Lung (tissue), 12 donors: Measurements from ENCODE around the gene MAP4K1. TPM values are rescaled to one million over a fixed set of nuclear protein-coding genes. Genes with fewer than 3 reads are reported as not detected.
A peak's percentile ranks its signal among the peaks of the same experiment; 100 is the strongest.

Experiments used
- ATAC-seq: fragments of 200-7000 bp; cut with Tn5 transposase; one replicate; pipeline ENCODE4 v1.9.1; 2020; ENCODE audit warnings: moderate number of reproducible peaks; ENCODE audit not compliant: insufficient read depth, low FRiP score
- DNase-seq, 3 donors: peaks; one replicate each; pipeline ENCODE4 v3.0.0-alpha.2; 2013 to 2017
- H3K27ac ChIP-seq, 2 donors: one replicate each; pipeline ENCODE4 v1.5.1; 2013; ENCODE audit warnings: mild to moderate bottlenecking in 2 of 2, moderate library complexity in 2 of 2, control low read depth in 1 of 2, inconsistent platforms in 1 of 2, low read depth in 1 of 2, low read length in 1 of 2
- H3K27me3 ChIP-seq, 3 donors: one replicate each; pipeline ENCODE4 v1.5.1; 2013; ENCODE audit warnings: low read length in 2 of 3; ENCODE audit not compliant: control insufficient read depth in 3 of 3, insufficient read depth in 3 of 3
- H3K36me3 ChIP-seq, 4 donors: one replicate each; pipeline ENCODE4 v1.5.1; 2013; ENCODE audit warnings: low read length in 4 of 4, mild to moderate bottlenecking in 1 of 4, moderate library complexity in 1 of 4; ENCODE audit not compliant: control insufficient read depth in 4 of 4, insufficient read depth in 4 of 4
- H3K4me1 ChIP-seq, 5 donors: one replicate each; pipeline ENCODE4 v1.5.1; 2013; ENCODE audit warnings: low read length in 5 of 5, mild to moderate bottlenecking in 2 of 5, moderate library complexity in 1 of 5; ENCODE audit not compliant: control insufficient read depth in 5 of 5, insufficient read depth in 5 of 5
- H3K4me3 ChIP-seq: one replicate; pipeline ENCODE4 v1.5.1; 2013; ENCODE audit warnings: mild to moderate bottlenecking, control low read depth, moderate library complexity
- H3K9ac ChIP-seq, 2 donors: one replicate each; pipeline ENCODE4 v1.5.1; 2013; ENCODE audit warnings: low read length in 2 of 2, control low read depth in 1 of 2; ENCODE audit not compliant: insufficient read depth in 1 of 2
- H3K9me3 ChIP-seq, 4 donors: one replicate each; pipeline ENCODE4 v1.5.1; 2013; ENCODE audit warnings: low read length in 3 of 4, mild to moderate bottlenecking in 1 of 4, moderate library complexity in 1 of 4; ENCODE audit not compliant: control insufficient read depth in 4 of 4, insufficient read depth in 3 of 4
- WGBS, 2 donors: extraction: QIAGEN DNeasy Blood & Tissue Kit; methylation state at CpG; one replicate each; pipeline ENCODE4 v1.1.7; 2013; 5-methylcytosine and 5-hydroxymethylcytosine counted together
- polyA plus RNA-seq, 2 donors: library from polyadenylated mRNA; stranded (reverse); fragments of 200-250 nt; gene quantifications; one replicate each; pipeline ENCODE4 v1.2.1, GENCODE V29; 2013
- total RNA-seq, 2 donors: library from RNA; depleted of rRNA in 1 of 2; stranded (reverse); fragments of >200 nt in 1 of 2; gene quantifications; one replicate each; pipeline ENCODE4 v1.2.1, GENCODE V29; 2014 to 2021
- TF ChIP-seq, protein P1 (sequence below): IDR thresholded peaks from 2 replicates; pipeline ENCODE4 v1.5.1; 2012; ENCODE audit warnings: mild to moderate bottlenecking; ENCODE audit errors: control extremely low read depth, extremely low read depth
- donor health status: control.
- donor health status: control.
- donor health status: Bipolar disorder and iron deficiency.
- donor health status: healthy.
- donor health status: DM: yes; HTN: yes; CAD: no.

The MAP4K1 gene
- total and polyA plus RNA-seq, 4 donors, result 4.0 to 13.1 (median 8.4) TPM

DNA sequence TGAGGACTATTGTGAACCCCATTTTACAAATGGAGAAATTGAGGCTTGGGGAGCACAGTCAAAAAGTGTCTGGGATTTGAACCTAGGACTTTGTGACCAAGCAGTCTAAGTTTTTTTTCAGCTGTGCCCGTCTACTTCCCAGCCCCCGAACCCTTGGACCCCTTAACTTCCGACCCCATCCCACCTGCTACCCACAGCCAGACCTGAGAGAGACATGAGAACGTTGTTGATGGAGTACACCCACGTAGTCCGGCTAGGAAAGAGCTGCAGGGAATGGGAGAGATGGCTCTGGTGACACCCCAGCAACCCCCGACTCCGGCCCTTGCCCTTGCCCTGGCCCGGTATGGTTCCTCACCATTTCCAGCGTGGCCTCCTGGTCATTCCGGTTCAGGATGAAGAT is 18.0 kb downstream of the MAP4K1 start:
- WGBS, 2 donors, result 92 to 94% methylated on average over 11 of the region's 11 CpGs
- no peak overlapping the region for H3K27ac ChIP-seq
- DNase-seq (no peak), ATAC-seq (no peak)
- no peaks in the 10 kb centered on the region for H3K36me3 ChIP-seq
- H3K27me3 ChIP-seq, result no peaks in the 10 kb centered on the region
- no peak overlapping the region for H3K9ac ChIP-seq
- H3K4me3 ChIP-seq, result no peak overlapping the region
- TF ChIP-seq, protein P1, sequence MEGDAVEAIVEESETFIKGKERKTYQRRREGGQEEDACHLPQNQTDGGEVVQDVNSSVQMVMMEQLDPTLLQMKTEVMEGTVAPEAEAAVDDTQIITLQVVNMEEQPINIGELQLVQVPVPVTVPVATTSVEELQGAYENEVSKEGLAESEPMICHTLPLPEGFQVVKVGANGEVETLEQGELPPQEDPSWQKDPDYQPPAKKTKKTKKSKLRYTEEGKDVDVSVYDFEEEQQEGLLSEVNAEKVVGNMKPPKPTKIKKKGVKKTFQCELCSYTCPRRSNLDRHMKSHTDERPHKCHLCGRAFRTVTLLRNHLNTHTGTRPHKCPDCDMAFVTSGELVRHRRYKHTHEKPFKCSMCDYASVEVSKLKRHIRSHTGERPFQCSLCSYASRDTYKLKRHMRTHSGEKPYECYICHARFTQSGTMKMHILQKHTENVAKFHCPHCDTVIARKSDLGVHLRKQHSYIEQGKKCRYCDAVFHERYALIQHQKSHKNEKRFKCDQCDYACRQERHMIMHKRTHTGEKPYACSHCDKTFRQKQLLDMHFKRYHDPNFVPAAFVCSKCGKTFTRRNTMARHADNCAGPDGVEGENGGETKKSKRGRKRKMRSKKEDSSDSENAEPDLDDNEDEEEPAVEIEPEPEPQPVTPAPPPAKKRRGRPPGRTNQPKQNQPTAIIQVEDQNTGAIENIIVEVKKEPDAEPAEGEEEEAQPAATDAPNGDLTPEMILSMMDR, result no peak
- no peaks in the 10 kb centered on the region for H3K9me3 ChIP-seq
- peaks cover 0 to 3% (median 0%) of the 10 kb centered on the region in 5 donors for H3K4me1 ChIP-seq

DNA sequence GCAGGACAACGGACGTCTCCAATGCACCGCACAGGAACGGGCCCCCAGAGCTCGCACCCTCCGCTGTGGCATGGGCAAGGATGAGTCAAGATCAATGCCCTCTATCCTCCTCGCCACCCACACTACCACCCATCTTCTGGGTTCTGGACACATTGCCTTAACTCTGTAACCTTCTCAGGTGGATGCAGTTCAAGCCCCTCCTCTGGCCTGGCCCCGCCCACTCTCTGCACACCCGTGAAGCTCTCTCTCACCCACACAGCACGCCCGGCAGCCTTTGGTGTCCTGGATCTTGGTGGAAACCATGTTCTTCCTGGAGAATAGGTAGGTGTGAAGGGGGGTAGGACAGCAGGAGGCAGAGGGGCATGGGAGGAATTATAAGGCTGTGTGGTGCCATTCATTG is 20.7 kb downstream of the MAP4K1 start:
- no peaks in the 10 kb centered on the region for H3K27me3 ChIP-seq
- no peak overlapping the region for H3K9ac ChIP-seq
- DNase-seq (no peak), ATAC-seq (no peak)
- WGBS, 2 donors, result 86 to 90% methylated on average over 11 of the region's 11 CpGs
- no peak overlapping the region for H3K4me3 ChIP-seq
- no peaks in the 10 kb centered on the region for H3K9me3 ChIP-seq
- H3K27ac ChIP-seq, result no peak overlapping the region
- TF ChIP-seq, protein P1, result no peak
- peaks cover 0 to 3% (median 0%) of the 10 kb centered on the region in 5 donors for H3K4me1 ChIP-seq
- H3K36me3 ChIP-seq, result no peaks in the 10 kb centered on the region

DNA sequence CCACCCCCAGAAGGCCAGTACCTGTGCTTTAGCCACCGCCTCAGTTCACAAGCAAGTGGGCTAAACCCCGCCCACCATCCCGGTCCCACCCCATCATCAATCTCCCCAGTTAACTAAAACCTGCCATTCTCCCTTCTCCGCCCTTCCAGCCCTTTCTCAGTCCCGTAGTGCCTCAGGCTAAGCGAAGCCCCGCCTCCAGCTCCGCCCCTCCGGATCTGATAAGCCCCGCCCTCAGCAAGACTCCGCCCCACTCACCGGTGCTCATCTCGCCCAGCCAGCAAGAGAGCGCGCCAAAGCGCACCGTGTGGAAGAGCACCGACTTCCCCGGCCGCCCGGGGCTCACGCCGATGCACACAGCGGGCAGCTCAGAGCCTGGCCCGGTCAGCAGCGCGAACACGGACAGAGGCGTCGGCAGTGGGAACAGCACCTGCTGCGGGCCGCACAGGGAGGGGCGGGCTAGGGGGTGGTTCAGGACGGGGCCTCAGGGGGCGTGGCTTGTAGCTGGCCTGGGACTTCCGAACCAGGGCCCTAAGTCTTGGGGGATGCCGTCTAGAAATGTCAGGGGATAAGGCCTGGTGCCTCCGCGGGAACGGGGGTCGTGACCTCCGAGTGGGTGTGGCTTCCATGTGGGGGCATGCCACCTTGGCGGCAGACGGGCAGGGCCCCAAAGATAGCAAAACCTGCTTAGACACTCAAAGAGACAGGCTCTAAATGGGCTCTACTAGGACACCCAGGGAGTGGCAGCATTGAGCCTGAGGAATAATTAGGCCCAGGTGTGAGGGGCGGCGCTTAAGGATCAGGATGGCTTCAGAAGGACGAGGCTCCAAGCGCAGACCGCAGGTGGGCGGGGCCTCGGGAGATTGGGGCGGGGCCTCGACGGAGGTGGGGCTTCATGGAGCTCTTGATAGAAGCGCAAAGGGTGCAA is 21.4 kb downstream of the MAP4K1 start:
- TF ChIP-seq, protein P1, result no peak
- no peak overlapping the region for H3K27ac ChIP-seq
- H3K27me3 ChIP-seq, result no peaks in the 10 kb centered on the region
- DNase-seq, result peak; percentile 14 to 45 (median 22)
- no peak overlapping the region for H3K9ac ChIP-seq
- no peaks in the 10 kb centered on the region for H3K9me3 ChIP-seq
- no peak for ATAC-seq
- H3K4me3 ChIP-seq, result no peak overlapping the region
- 42 to 63% methylated on average over 55 of the region's 55 CpGs for WGBS, 2 donors
- H3K4me1 ChIP-seq, result peaks cover 0 to 3% (median 0%) of the 10 kb centered on the region in 5 donors
- no peaks in the 10 kb centered on the region for H3K36me3 ChIP-seq
